RWPE2 (cell line): ENCODE data around the gene LYPD4.

Source experiments
- ATAC-seq: fragments of 200-7000 bp; cut with Tn5 transposase; 3 replicates; pipeline ENCODE4 v1.9.1; 2021; ENCODE audit warnings: low read depth
- DNase-seq: peaks from one replicate; pipeline ENCODE4 v3.0.0-alpha.2; 2020; ENCODE audit warnings: low spot score
- H3K27ac ChIP-seq: fragments of 450-650 bp; 2 replicates; pipeline ENCODE4 v1.5.1; 2017; ENCODE audit warnings: mild to moderate bottlenecking; ENCODE audit not compliant: poor library complexity, severe bottlenecking
- H3K27me3 ChIP-seq: fragments of 250-450 bp; sonication (Bioruptor Pico); 2 replicates; pipeline ENCODE4 v1.5.1; 2021; ENCODE audit warnings: mild to moderate bottlenecking, moderate library complexity; ENCODE audit not compliant: insufficient read depth, poor library complexity, severe bottlenecking
- H3K36me3 ChIP-seq: fragments of 250-450 bp; sonication (Bioruptor Pico); 2 replicates; pipeline ENCODE4 v1.5.1; 2020; ENCODE audit warnings: low read depth, mild to moderate bottlenecking, moderate library complexity
- H3K4me1 ChIP-seq: fragments of 250-450 bp; sonication (Bioruptor Pico); 2 replicates; pipeline ENCODE4 v1.5.1; 2021; ENCODE audit warnings: mild to moderate bottlenecking, moderate library complexity; ENCODE audit not compliant: insufficient read depth, poor library complexity, severe bottlenecking
- H3K4me3 ChIP-seq: fragments of 250-450 bp; sonication (Bioruptor Pico); 2 replicates; pipeline ENCODE4 v1.5.1; 2021; ENCODE audit warnings: mild to moderate bottlenecking, moderate library complexity; ENCODE audit not compliant: severe bottlenecking
- H3K9me3 ChIP-seq: fragments of 250-450 bp; sonication (Bioruptor Pico); 2 replicates; pipeline ENCODE4 v1.5.1; 2021; ENCODE audit warnings: mild to moderate bottlenecking, moderate library complexity; ENCODE audit not compliant: severe bottlenecking
- TF ChIP-seq, protein P1 (sequence below): fragments of 450-650 bp; IDR thresholded peaks from one replicate; pipeline ENCODE4 v1.5.1; 2017; ENCODE audit warnings: mild to moderate bottlenecking, moderate library complexity; ENCODE audit not compliant: poor library complexity, severe bottlenecking

LYPD4 gene

DNA sequence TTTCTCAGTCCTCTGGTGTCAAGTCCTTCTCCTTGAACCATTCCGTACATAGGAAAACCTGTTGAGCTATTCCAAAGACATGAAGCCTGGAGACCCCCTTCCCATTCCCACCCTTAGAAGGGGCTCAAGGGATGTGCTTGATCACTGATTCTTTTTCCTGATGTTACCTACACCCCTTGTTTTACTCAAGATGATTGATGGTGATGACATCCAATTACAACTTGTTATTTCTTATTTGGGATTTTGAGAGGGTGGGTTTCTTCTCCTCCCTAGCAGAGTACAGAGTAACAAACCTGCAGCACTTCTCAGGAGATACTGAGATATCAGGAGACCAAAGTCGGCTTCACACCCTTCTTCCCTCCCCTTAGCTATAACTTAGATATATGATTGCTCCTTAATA lies 8.9 kb upstream of the LYPD4 start:
- ATAC-seq, result no peak
- TF ChIP-seq, protein P1, sequence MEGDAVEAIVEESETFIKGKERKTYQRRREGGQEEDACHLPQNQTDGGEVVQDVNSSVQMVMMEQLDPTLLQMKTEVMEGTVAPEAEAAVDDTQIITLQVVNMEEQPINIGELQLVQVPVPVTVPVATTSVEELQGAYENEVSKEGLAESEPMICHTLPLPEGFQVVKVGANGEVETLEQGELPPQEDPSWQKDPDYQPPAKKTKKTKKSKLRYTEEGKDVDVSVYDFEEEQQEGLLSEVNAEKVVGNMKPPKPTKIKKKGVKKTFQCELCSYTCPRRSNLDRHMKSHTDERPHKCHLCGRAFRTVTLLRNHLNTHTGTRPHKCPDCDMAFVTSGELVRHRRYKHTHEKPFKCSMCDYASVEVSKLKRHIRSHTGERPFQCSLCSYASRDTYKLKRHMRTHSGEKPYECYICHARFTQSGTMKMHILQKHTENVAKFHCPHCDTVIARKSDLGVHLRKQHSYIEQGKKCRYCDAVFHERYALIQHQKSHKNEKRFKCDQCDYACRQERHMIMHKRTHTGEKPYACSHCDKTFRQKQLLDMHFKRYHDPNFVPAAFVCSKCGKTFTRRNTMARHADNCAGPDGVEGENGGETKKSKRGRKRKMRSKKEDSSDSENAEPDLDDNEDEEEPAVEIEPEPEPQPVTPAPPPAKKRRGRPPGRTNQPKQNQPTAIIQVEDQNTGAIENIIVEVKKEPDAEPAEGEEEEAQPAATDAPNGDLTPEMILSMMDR, result no peak
- peaks cover 20% of the 10 kb centered on the region for H3K27me3 ChIP-seq

DNA sequence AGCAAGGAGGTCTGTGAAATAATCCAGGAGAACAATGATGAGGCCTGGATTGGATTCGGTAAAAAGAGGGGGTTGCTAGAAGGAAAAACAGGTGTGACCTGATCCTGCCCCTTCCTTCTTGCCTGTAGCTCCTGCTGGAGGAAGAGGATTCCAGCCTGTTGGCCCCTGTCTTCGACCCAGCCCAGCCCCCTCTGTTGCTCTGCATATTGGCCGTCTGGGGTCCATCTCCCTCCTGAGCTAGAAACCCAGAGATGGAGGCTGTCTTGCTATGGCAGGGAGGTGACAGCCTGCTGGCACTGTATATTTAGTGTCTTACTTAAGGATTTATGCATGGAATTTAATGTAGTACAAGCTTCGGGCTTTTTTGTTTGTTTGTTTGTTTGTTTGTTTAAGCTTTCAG lies 7.0 kb upstream of the LYPD4 start:
- H3K36me3 ChIP-seq, result no peaks in the 10 kb centered on the region
- H3K9me3 ChIP-seq, result no peaks in the 10 kb centered on the region
- H3K4me1 ChIP-seq, result no peaks in the 10 kb centered on the region
- no peak overlapping the region for H3K27ac ChIP-seq
- peaks cover 20% of the 10 kb centered on the region for H3K27me3 ChIP-seq
- H3K4me3 ChIP-seq, result no peak overlapping the region
- DNase-seq, result no peak
- TF ChIP-seq, protein P1, result no peak
- no peak for ATAC-seq

More for the DNA sequence above, 8.9 kb upstream of the LYPD4 start:
- Histone ChIP-seq H3K27ac (no peak overlapping the region), H3K9me3 (no peaks in the 10 kb centered on the region), H3K4me1 (no peaks in the 10 kb centered on the region), H3K36me3 (no peaks in the 10 kb centered on the region), H3K4me3 (no peak overlapping the region)
- DNase-seq, result no peak

DNA sequence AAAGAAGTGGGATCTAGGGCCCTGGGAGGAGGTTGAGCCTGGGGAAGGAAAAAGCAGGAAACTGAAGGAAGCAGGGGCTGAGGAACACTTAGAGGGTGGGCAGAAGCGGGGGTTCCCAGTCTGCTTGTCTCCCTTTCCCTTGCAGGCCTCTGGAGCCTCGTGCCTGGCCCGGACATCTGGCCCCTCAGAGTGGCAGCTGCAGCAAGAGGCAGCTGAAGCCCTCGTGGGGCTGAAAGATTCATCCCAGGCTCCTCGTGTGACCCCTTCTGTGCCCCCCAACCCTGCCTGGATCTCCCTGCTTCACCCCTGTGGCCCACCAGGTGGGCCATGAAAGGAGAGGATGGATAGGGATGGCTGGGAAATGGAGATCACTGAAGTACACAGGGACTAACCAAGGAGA lies 5.9 kb upstream of the LYPD4 start:
- Histone ChIP-seq H3K4me1 (no peaks in the 10 kb centered on the region), H3K4me3 (no peak overlapping the region), H3K27me3 (peaks cover 20% of the 10 kb centered on the region), H3K27ac (no peak overlapping the region), H3K36me3 (no peaks in the 10 kb centered on the region), H3K9me3 (no peaks in the 10 kb centered on the region)
- TF ChIP-seq, protein P1, result no peak
- no peak for DNase-seq
- ATAC-seq, result no peak

DNA sequence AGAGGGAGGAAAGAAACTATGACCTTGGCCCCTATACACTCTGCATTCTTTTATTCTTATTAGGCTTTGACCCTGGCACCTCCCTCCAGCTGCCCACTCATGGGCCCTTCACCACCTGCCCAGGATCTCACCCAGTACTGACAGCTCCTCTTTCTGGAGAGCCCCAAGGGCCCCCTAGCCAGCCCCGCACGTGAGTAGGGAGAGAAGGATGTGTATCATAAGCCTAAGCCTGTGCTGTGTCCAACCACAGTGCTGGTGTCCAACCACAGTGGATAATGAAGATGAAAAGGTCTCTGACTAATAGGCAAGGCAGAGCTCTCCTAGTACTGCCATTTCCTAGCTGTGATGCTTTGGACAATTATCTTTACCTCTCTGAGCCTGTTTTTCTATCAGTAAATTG lies 4.6 kb upstream of the LYPD4 start:
- Histone ChIP-seq H3K36me3 (no peaks in the 10 kb centered on the region), H3K4me1 (no peaks in the 10 kb centered on the region), H3K27ac (no peak overlapping the region), H3K9me3 (no peaks in the 10 kb centered on the region), H3K27me3 (peaks cover 22% of the 10 kb centered on the region), H3K4me3 (no peak overlapping the region)
- TF ChIP-seq, protein P1, result no peak
- DNase-seq (no peak), ATAC-seq (no peak)

DNA sequence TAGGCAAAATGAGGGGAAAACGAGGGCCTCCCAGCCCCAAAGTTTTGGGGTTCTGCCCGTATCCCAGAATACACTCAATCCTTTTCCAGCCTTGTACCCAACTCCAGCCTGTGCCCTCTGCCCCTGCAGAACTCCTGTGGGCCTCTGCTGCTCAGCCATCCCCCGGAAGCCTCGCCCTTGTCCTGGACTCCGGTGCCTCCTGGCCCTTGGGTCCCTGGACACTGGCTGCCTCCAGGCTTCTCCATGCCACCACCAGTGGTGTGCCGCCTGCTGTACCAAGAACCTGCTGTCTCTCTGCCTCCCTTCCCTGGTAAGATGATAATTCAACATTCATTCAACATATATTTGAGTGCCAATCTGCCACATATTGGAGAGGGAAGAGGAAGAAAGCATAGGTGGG lies 4.2 kb upstream of the LYPD4 start:
- no peak overlapping the region for H3K27ac ChIP-seq
- no peaks in the 10 kb centered on the region for H3K4me1 ChIP-seq
- TF ChIP-seq, protein P1, result no peak
- no peak for DNase-seq
- H3K36me3 ChIP-seq, result no peaks in the 10 kb centered on the region
- H3K9me3 ChIP-seq, result no peaks in the 10 kb centered on the region
- H3K27me3 ChIP-seq, result peaks cover 24% of the 10 kb centered on the region
- H3K4me3 ChIP-seq, result no peak overlapping the region
- ATAC-seq, result no peak
